ENCODE data around the gene CAMTA1. TPM values are rescaled to one million over a fixed set of nuclear protein-coding genes. Genes with fewer than 3 reads are reported as not detected.

CAMTA1 gene
- total RNA-seq, 1 experiment from 2014 or later: 69.5 TPM

DNA sequence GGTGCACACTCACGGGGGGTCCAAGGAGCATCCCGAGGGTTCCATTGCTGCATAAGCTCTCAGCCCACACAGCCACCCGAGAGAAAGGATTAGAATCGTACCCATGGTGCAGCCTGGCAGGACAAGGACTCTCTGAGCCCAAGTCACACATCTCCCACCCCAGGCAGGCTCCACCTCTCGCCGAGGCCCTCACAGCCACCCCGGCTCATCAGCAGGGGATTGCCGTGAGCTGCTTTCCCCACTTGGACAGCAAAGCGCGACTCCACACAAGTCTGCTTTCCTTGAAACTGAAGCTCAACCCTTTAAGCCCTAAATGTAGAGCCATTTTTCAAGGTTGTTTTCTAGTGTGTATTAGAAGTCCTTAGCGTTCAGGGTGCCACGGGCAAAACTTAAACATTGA lies 679.5 kb downstream of the CAMTA1 start:
- BruUV-seq (replicated peaks): no TSS peak
- no peaks in the 10 kb centered on the region for H3K9me2 ChIP-seq (ENCODE audit: insufficient read depth)
- ChIA-PET RAD21 (ENCODE audit: low non-redundant PET in 1 of 2, low total read pairs in 2 of 2, uncharacterized antibody in 2 of 2, unreplicated experiment in 2 of 2) (no interaction called here), POLR2A (no interaction called here), CTCF (no interaction called here)
- DNase-seq (ENCODE audit: low read depth, low spot score) (no peak), ATAC-seq (no peak)
- no peak overlapping the region for H3K9ac ChIP-seq (ENCODE audit: low read length)
- H4K20me1 ChIP-seq (ENCODE audit: insufficient read depth): no peaks in the 10 kb centered on the region
- no peaks in the 10 kb centered on the region for H3K9me3 ChIP-seq (ENCODE audit: control insufficient read depth in 1 of 2, insufficient read depth in 1 of 2, low read depth in 1 of 2, low read length in 2 of 2)
- H2AFZ ChIP-seq (ENCODE audit: low read depth, low read length, poor library complexity, severe bottlenecking): no peak overlapping the region
- TF ChIP-seq MAX (IDR thresholded peaks at IDR 0.05) (no peak), EZH2phosphoT487 (IDR thresholded peaks at IDR 0.05; ENCODE audit: borderline replicate concordance) (no peak), FOSL1 (IDR thresholded peaks at IDR 0.05; ENCODE audit: low read depth) (no peak), CTCF (IDR thresholded peaks at IDR 0.05 in 2 of 3, conservative IDR thresholded peaks at IDR 0.05 in 1 of 3; ENCODE audit: borderline replicate concordance in 1 of 3, insufficient read depth in 1 of 3, low read depth in 2 of 3, low read length in 2 of 3) (no peak), CEBPB (IDR thresholded peaks at IDR 0.05; ENCODE audit: low read depth) (no peak), EGR1 (IDR thresholded peaks at IDR 0.05; ENCODE audit: low read depth) (no peak), TCF7L2 (IDR thresholded peaks at IDR 0.05; ENCODE audit: borderline replicate concordance, extremely low read depth, insufficient read depth, insufficient read length) (no peak), SRF (IDR thresholded peaks at IDR 0.05; ENCODE audit: low read depth) (no peak), ZFX (IDR thresholded peaks at IDR 0.05) (no peak), EZH2 (IDR thresholded peaks at IDR 0.05) (no peak), YY1 (IDR thresholded peaks at IDR 0.05; ENCODE audit: extremely low read depth, insufficient replicate concordance, low read depth, low read length) (no peak), ELF1 (IDR thresholded peaks at IDR 0.05; ENCODE audit: borderline replicate concordance, low read depth) (no peak), CBX3 (IDR thresholded peaks at IDR 0.05; ENCODE audit: low read depth) (no peak), POLR2A (IDR thresholded peaks at IDR 0.05; ENCODE audit: borderline replicate concordance, extremely low read depth, insufficient read depth, insufficient read length) (no peak), REST (IDR thresholded peaks at IDR 0.05; ENCODE audit: low read depth) (no peak), SIN3A (IDR thresholded peaks at IDR 0.05; ENCODE audit: low read depth) (no peak), RAD21 (IDR thresholded peaks at IDR 0.05; ENCODE audit: low read depth) (no peak), POLR2AphosphoS5 (IDR thresholded peaks at IDR 0.05; ENCODE audit: low read depth, low read length) (no peak)
- TF ChIP-seq, protein P1, sequence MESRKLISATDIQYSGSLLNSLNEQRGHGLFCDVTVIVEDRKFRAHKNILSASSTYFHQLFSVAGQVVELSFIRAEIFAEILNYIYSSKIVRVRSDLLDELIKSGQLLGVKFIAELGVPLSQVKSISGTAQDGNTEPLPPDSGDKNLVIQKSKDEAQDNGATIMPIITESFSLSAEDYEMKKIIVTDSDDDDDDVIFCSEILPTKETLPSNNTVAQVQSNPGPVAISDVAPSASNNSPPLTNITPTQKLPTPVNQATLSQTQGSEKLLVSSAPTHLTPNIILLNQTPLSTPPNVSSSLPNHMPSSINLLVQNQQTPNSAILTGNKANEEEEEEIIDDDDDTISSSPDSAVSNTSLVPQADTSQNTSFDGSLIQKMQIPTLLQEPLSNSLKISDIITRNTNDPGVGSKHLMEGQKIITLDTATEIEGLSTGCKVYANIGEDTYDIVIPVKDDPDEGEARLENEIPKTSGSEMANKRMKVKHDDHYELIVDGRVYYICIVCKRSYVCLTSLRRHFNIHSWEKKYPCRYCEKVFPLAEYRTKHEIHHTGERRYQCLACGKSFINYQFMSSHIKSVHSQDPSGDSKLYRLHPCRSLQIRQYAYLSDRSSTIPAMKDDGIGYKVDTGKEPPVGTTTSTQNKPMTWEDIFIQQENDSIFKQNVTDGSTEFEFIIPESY (IDR thresholded peaks at IDR 0.05; ENCODE audit: extremely low read depth, insufficient replicate concordance, low read length): no peak
- H3K36me3 ChIP-seq (ENCODE audit: control insufficient read depth in 1 of 2, insufficient read depth in 2 of 2, low read length in 2 of 2): no peaks in the 10 kb centered on the region
- intact Hi-C loops (cut with micrococcal nuclease): no loop called here
- H3K27me3 ChIP-seq (ENCODE audit: insufficient read depth, low read length): no peaks in the 10 kb centered on the region
- H3K27ac ChIP-seq (ENCODE audit: low read depth, low read length): no peak overlapping the region
- no peaks in the 10 kb centered on the region for H3K79me2 ChIP-seq (ENCODE audit: insufficient read depth, low read length)
- H3K4me1 ChIP-seq (ENCODE audit: control insufficient read depth in 1 of 2, insufficient read depth in 2 of 2, low read length in 2 of 2): peaks cover 8 to 11% of the 10 kb centered on the region in 2 experiments
- H3K4me2 ChIP-seq (ENCODE audit: low read length): no peak overlapping the region
- H3K4me3 ChIP-seq (replicated peaks in 1 of 2; ENCODE audit: low read depth in 1 of 2, low read length in 2 of 2): no peak overlapping the region

Data from HCT116 (cell line).